ENCODE results near the gene TCFL5.

Gene TCFL5

GRCh38 chr20:62881662-62882395, 20.2 kb upstream of the TCFL5 start:
- no peak overlapping the region for H3K4me3 ChIP-seq (ENCODE audit: insufficient read depth in 1 of 2, low read depth in 1 of 2, low read length in 2 of 2)
- no peak overlapping the region for H3K14ac ChIP-seq (ENCODE audit: low read length in 2 of 2)
- no peak overlapping the region for H3K4ac ChIP-seq (ENCODE audit: low read depth in 1 of 2, low read length in 2 of 2)
- no peak overlapping the region for H3K27ac ChIP-seq (ENCODE audit: low read length, poor library complexity, severe bottlenecking)
- H3K23ac ChIP-seq (ENCODE audit: low read length in 2 of 2), result no peak overlapping the region
- peaks cover 26% of the 10 kb centered on the region for H3K4me1 ChIP-seq (ENCODE audit: control insufficient read depth, insufficient read depth, low read depth, low read length)
- H2AK5ac ChIP-seq (ENCODE audit: low read length, severe bottlenecking), result no peak overlapping the region
- no peak overlapping the region for H2BK120ac ChIP-seq (ENCODE audit: low read depth, low read length)
- 96% methylated on average over 46 of the region's 46 CpGs for WGBS
- H2AFZ ChIP-seq (ENCODE audit: low read depth, low read length), result no peak overlapping the region
- no peak overlapping the region for H3K18ac ChIP-seq (ENCODE audit: low read depth in 1 of 2, low read length in 2 of 2)
- no peak for DNase-seq
- H3K36me3 ChIP-seq (ENCODE audit: control insufficient read depth in 1 of 2, insufficient read depth in 2 of 2, low read depth in 1 of 2, low read length in 2 of 2), result peaks cover 40 to 58% of the 10 kb centered on the region in 2 experiments
- H3K79me1 ChIP-seq (replicated peaks; ENCODE audit: low read length, poor library complexity, severe bottlenecking), result peaks cover 33% of the 10 kb centered on the region
- no peak overlapping the region for H2BK15ac ChIP-seq (ENCODE audit: low read depth, poor library complexity, severe bottlenecking)
- no peak overlapping the region for H3K4me2 ChIP-seq (ENCODE audit: low read length, poor library complexity, severe bottlenecking)
- H2BK12ac ChIP-seq (ENCODE audit: low read length in 2 of 2), result no peak overlapping the region
- H4K8ac ChIP-seq (ENCODE audit: low read length), result no peak overlapping the region
- no peak overlapping the region for H4K91ac ChIP-seq (ENCODE audit: low read length)
- H3K9ac ChIP-seq (ENCODE audit: low read length), result no peak overlapping the region
- no peaks in the 10 kb centered on the region for H3K27me3 ChIP-seq (ENCODE audit: control insufficient read depth in 1 of 2, insufficient read depth in 1 of 2, low read length in 2 of 2)
- no peak overlapping the region for H2BK5ac ChIP-seq (ENCODE audit: low read depth, low read length, poor library complexity, severe bottlenecking)
- no peaks in the 10 kb centered on the region for H3K9me3 ChIP-seq (ENCODE audit: control insufficient read depth, low read length)

- H3K9me3 ChIP-seq (ENCODE audit: control insufficient read depth, low read length), result no peaks in the 10 kb centered on the region
- no peak overlapping the region for H2AFZ ChIP-seq (ENCODE audit: low read depth, low read length)
- DNase-seq, result no peak
- H2BK12ac ChIP-seq (ENCODE audit: low read length in 2 of 2), result no peak overlapping the region
- no peak overlapping the region for H3K4me2 ChIP-seq (ENCODE audit: low read length, poor library complexity, severe bottlenecking)
- no peak overlapping the region for H3K18ac ChIP-seq (ENCODE audit: low read depth in 1 of 2, low read length in 2 of 2)
- H2BK5ac ChIP-seq (ENCODE audit: low read depth, low read length, poor library complexity, severe bottlenecking), result no peak overlapping the region
- WGBS, result 95% methylated on average over 45 of the region's 45 CpGs
- no peak overlapping the region for H3K23ac ChIP-seq (ENCODE audit: low read length in 2 of 2)
- peaks cover 31% of the 10 kb centered on the region for H3K79me1 ChIP-seq (replicated peaks; ENCODE audit: low read length, poor library complexity, severe bottlenecking)
- H3K4me1 ChIP-seq (ENCODE audit: control insufficient read depth, insufficient read depth, low read depth, low read length), result peaks cover 20% of the 10 kb centered on the region
- peak overlapping the region; percentile 14 for H2BK15ac ChIP-seq (ENCODE audit: low read depth, poor library complexity, severe bottlenecking)
- peaks cover 33 to 54% of the 10 kb centered on the region in 2 experiments for H3K36me3 ChIP-seq (ENCODE audit: control insufficient read depth in 1 of 2, insufficient read depth in 2 of 2, low read depth in 1 of 2, low read length in 2 of 2)
- H3K27me3 ChIP-seq (ENCODE audit: control insufficient read depth in 1 of 2, insufficient read depth in 1 of 2, low read length in 2 of 2), result no peaks in the 10 kb centered on the region
- no peak overlapping the region for H4K8ac ChIP-seq (ENCODE audit: low read length)
- no peak overlapping the region for H2AK5ac ChIP-seq (ENCODE audit: low read length, severe bottlenecking)
- H3K14ac ChIP-seq (ENCODE audit: low read length in 2 of 2), result no peak overlapping the region
- no peak overlapping the region for H3K9ac ChIP-seq (ENCODE audit: low read length)
- H4K91ac ChIP-seq (ENCODE audit: low read length), result no peak overlapping the region
- no peak overlapping the region for H3K27ac ChIP-seq (ENCODE audit: low read length, poor library complexity, severe bottlenecking)
- H3K4ac ChIP-seq (ENCODE audit: low read depth in 1 of 2, low read length in 2 of 2), result no peak overlapping the region
- H2BK120ac ChIP-seq (ENCODE audit: low read depth, low read length), result no peak overlapping the region
- no peak overlapping the region for H3K4me3 ChIP-seq (ENCODE audit: insufficient read depth in 1 of 2, low read depth in 1 of 2, low read length in 2 of 2)
Observed at GRCh38 chr20:62880935-62881661, 19.5 kb upstream of the TCFL5 start.

- Histone ChIP-seq H2BK15ac (ENCODE audit: low read depth, poor library complexity, severe bottlenecking) (no peak overlapping the region), H3K79me1 (replicated peaks; ENCODE audit: low read length, poor library complexity, severe bottlenecking) (peaks cover 27% of the 10 kb centered on the region)
Observed at GRCh38 chr20:62880147-62880934, 18.7 kb upstream of the TCFL5 start.

More at GRCh38 chr20:62880147-62880934, 18.7 kb upstream of the TCFL5 start:
- Histone ChIP-seq H3K18ac (ENCODE audit: low read depth in 1 of 2, low read length in 2 of 2) (no peak overlapping the region), H3K9ac (ENCODE audit: low read length) (no peak overlapping the region), H4K91ac (ENCODE audit: low read length) (no peak overlapping the region), H2AFZ (ENCODE audit: low read depth, low read length) (no peak overlapping the region), H3K4me3 (ENCODE audit: insufficient read depth in 1 of 2, low read depth in 1 of 2, low read length in 2 of 2) (no peak overlapping the region), H3K4ac (ENCODE audit: low read depth in 1 of 2, low read length in 2 of 2) (no peak overlapping the region), H3K9me3 (ENCODE audit: control insufficient read depth, low read length) (no peaks in the 10 kb centered on the region), H2BK5ac (ENCODE audit: low read depth, low read length, poor library complexity, severe bottlenecking) (no peak overlapping the region), H3K27me3 (ENCODE audit: control insufficient read depth in 1 of 2, insufficient read depth in 1 of 2, low read length in 2 of 2) (no peaks in the 10 kb centered on the region), H3K23ac (ENCODE audit: low read length in 2 of 2) (no peak overlapping the region), H3K14ac (ENCODE audit: low read length in 2 of 2) (no peak overlapping the region), H3K4me2 (ENCODE audit: low read length, poor library complexity, severe bottlenecking) (no peak overlapping the region), H2BK12ac (ENCODE audit: low read length in 2 of 2) (no peak overlapping the region), H4K8ac (ENCODE audit: low read length) (no peak overlapping the region), H3K36me3 (ENCODE audit: control insufficient read depth in 1 of 2, insufficient read depth in 2 of 2, low read depth in 1 of 2, low read length in 2 of 2) (peaks cover 25 to 46% of the 10 kb centered on the region in 2 experiments), H2AK5ac (ENCODE audit: low read length, severe bottlenecking) (no peak overlapping the region), H3K27ac (ENCODE audit: low read length, poor library complexity, severe bottlenecking) (no peak overlapping the region), H2BK120ac (ENCODE audit: low read depth, low read length) (no peak overlapping the region), H3K4me1 (ENCODE audit: control insufficient read depth, insufficient read depth, low read depth, low read length) (peaks cover 16% of the 10 kb centered on the region)
- DNase-seq, result no peak
- 95% methylated on average over 37 of the region's 37 CpGs for WGBS

Measured in mesenchymal stem cell (in vitro differentiated cells and primary cell).